Upper lobe of left lung (tissue), 6 donors: ENCODE results near the gene LRRC45. TPM values are rescaled to one million over a fixed set of nuclear protein-coding genes. Genes with fewer than 3 reads are reported as not detected.

ENCODE experiments used
- ATAC-seq, 2 donors: fragments of 200-7000 bp; cut with Tn5 transposase; one replicate each; pipeline ENCODE4 v1.9.1; 2022; ENCODE audit warnings: mild to moderate bottlenecking in 2 of 2, moderate library complexity in 2 of 2; ENCODE audit not compliant: low FRiP score in 2 of 2
- DNase-seq, 2 donors: peaks; one replicate each; pipeline ENCODE4 v3.0.0-alpha.2; 2019 to 2020
- H3K27ac ChIP-seq, 4 donors: fragments of 200-600 bp; sonication (generic); one replicate each; pipeline ENCODE4 v1.5.1; 2016 to 2019
- H3K27me3 ChIP-seq, 4 donors: fragments of 200-600 bp; sonication (generic); one replicate each; pipeline ENCODE4 v1.5.1; 2017 to 2019
- H3K36me3 ChIP-seq, 4 donors: fragments of 200-600 bp; sonication (generic); one replicate each; pipeline ENCODE4 v1.5.1; 2016 to 2019
- H3K4me1 ChIP-seq, 4 donors: fragments of 200-600 bp; sonication (generic); one replicate each; pipeline ENCODE4 v1.5.1; 2018 to 2019
- H3K4me3 ChIP-seq, 4 donors: fragments of 200-600 bp; sonication (generic); one replicate each; pipeline ENCODE4 v1.5.1; 2017 to 2019; ENCODE audit warnings: mild to moderate bottlenecking in 2 of 4, moderate library complexity in 1 of 4
- H3K9me3 ChIP-seq, 4 donors: fragments of 200-600 bp; sonication (generic); one replicate each; pipeline ENCODE4 v1.5.1; 2018 to 2019
- EP300 ChIP-seq, 4 donors: sonication (generic); formaldehyde crosslinking; IDR thresholded peaks; one replicate each; pipeline ENCODE4 v1.5.1; 2017; ENCODE audit warnings: antibody characterized with exemption in 4 of 4, control low read depth in 2 of 4
- POLR2A ChIP-seq, 4 donors: fragments of 450-650 bp; IDR thresholded peaks; one replicate each; pipeline ENCODE4 v1.5.1; 2016 to 2017; ENCODE audit warnings: antibody characterized with exemption in 4 of 4, mild to moderate bottlenecking in 2 of 4
- POLR2AphosphoS5 ChIP-seq, 2 donors: sonication (generic); formaldehyde crosslinking; IDR thresholded peaks; one replicate each; pipeline ENCODE4 v1.5.1; 2017; ENCODE audit warnings: antibody characterized with exemption in 2 of 2
- WGBS, 2 donors: methylation state at CpG; one replicate each; pipeline ENCODE4 v1.1.5; 2017 to 2018; 5-methylcytosine and 5-hydroxymethylcytosine counted together
- total RNA-seq, 6 donors: library from RNA; depleted of rRNA in 4 of 6; stranded (reverse); fragments of >200 nt in 4 of 6; gene quantifications; one replicate each; pipeline versions ENCODE4 v1.1.0 to v1.2.1, GENCODE V29; 2016 to 2021
- TF ChIP-seq, protein P1 (sequence below), 6 experiments: fragments of 450-650 bp in 4 of 6; fragments of 200-600 bp in 2 of 6; sonication (generic) in 2 of 6; IDR thresholded peaks; one replicate each; pipeline ENCODE4 v1.5.1; 2016 to 2019; ENCODE audit warnings: antibody characterized with exemption in 6 of 6
- donor health status: DM: no; HTN: no; CAD: no; lungs with moderate emphysema.
- donor health status: DM: no; HTN: yes; CAD: no; lungs with severe emphysema.

Gene LRRC45
- total RNA-seq, 6 donors from 2014 or later: 14.0 to 57.6 (median 20.4) TPM

DNA sequence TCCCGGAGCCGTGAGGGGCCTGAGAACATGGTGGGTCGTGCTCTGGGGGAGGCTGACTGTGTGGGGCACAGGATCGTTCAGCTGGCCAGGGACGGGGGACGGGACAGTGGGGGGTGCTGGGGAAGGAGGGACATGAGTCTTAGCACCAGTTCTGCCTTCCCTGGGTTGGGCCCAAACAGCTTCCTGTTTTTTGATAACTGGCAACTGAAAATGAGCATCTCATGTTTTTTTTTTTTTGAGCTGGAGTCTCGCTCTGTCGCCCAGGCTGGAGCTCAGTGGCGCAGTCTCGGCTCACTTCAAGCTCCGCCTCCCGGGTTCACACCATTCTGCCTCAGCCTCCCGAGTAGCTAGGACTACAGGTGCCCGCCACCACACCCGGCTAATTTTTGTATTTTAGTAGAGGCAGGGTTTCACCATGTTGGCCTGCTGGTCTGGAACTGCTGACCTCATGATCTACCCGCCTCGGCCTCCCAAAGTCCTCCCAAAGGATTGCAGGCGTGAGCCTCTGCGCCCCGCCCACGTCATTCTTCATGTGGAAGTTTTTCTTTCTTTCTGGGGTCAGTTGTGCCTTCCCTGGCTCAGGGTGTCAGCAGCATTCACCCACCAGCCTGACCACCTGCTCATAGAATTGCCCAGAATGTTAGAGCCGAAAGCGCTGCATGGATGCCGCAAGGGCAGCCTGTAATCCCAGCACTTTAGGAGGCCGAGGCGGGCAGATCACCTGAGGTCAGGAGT, 39.3 kb upstream of the LRRC45 start:
- Histone ChIP-seq H3K4me3 (no peak overlapping the region), H3K27ac (no peak overlapping the region), H3K9me3 (no peaks in the 10 kb centered on the region), H3K27me3 (no peaks in the 10 kb centered on the region), H3K36me3 (peaks cover 7 to 50% (median 29%) of the 10 kb centered on the region in 4 donors), H3K4me1 (peaks cover 1 to 22% (median 12%) of the 10 kb centered on the region in 4 donors)
- TF ChIP-seq EP300 (IDR thresholded peaks at IDR 0.05) (no peak), POLR2AphosphoS5 (IDR thresholded peaks at IDR 0.05) (no peak), POLR2A (IDR thresholded peaks at IDR 0.05) (no peak)
- TF ChIP-seq, protein P1, sequence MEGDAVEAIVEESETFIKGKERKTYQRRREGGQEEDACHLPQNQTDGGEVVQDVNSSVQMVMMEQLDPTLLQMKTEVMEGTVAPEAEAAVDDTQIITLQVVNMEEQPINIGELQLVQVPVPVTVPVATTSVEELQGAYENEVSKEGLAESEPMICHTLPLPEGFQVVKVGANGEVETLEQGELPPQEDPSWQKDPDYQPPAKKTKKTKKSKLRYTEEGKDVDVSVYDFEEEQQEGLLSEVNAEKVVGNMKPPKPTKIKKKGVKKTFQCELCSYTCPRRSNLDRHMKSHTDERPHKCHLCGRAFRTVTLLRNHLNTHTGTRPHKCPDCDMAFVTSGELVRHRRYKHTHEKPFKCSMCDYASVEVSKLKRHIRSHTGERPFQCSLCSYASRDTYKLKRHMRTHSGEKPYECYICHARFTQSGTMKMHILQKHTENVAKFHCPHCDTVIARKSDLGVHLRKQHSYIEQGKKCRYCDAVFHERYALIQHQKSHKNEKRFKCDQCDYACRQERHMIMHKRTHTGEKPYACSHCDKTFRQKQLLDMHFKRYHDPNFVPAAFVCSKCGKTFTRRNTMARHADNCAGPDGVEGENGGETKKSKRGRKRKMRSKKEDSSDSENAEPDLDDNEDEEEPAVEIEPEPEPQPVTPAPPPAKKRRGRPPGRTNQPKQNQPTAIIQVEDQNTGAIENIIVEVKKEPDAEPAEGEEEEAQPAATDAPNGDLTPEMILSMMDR (IDR thresholded peaks at IDR 0.05): no peak
- whole genome bisulfite sequencing, 2 donors: 93 to 95% methylated on average over 24 to 26 of the region's 26 CpGs
- no peak for DNase-seq
- ATAC-seq: no peak

DNA sequence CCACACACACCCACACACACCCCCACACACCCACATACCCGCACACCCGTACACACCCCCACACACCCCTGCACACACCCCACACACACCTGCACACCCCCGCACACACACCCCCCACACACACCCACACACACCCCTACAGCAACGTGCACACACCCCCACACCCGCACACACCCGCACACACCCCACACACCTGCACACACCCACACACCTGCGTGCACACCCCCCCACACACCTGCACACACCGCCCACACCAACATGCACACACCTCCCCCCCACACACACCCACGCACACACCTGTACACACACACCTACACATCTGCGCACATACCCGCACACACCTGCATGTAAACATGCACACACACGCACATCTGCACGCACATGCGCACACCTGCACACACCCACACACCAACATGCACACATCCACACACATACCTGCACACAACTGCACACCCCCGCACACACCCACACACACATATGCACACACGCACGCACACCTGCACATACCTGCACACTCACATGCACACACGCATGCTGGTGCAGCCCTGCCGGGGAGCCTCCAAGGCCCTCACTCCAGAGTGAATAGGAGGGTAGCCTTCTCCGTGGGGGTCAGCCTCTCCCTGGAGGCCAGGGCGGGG, 38.2 kb upstream of the LRRC45 start:
- no peaks in the 10 kb centered on the region for H3K9me3 ChIP-seq
- H3K4me1 ChIP-seq: peaks cover 0 to 16% (median 9%) of the 10 kb centered on the region in 4 donors
- peaks cover 7 to 50% (median 29%) of the 10 kb centered on the region in 4 donors for H3K36me3 ChIP-seq
- ATAC-seq (no peak), DNase-seq (peak in 1 of 2 donors; percentile 38)
- no peak overlapping the region for H3K4me3 ChIP-seq
- no peaks in the 10 kb centered on the region for H3K27me3 ChIP-seq
- no peak overlapping the region for H3K27ac ChIP-seq
- TF ChIP-seq POLR2A (IDR thresholded peaks at IDR 0.05) (no peak), POLR2AphosphoS5 (IDR thresholded peaks at IDR 0.05) (no peak), EP300 (IDR thresholded peaks at IDR 0.05) (no peak)
- TF ChIP-seq, protein P1 (IDR thresholded peaks at IDR 0.05): no peak
- WGBS, 2 donors: 91 to 94% methylated on average over 19 to 20 of the region's 21 CpGs

DNA sequence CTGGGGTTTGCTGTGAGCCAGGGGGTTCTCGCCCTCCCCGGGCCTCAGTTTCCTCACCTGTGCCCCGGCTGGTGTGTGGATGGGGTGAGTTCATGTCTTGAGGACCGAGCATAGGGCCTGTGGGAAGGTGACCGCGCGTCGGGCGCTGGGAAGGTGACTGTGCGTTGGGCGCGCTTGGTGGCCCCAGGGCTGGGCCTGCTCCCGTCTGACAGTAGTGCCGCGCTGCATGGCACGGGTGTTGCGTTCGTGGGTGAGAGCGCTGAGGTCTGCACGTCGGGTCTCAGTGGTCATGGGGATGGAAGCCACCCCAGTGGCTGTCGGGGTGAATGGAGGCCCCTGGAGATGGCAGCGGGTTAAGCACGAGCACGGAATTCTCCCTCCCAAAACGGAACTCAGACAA, 36.5 kb upstream of the LRRC45 start:
- 95% methylated on average over 26 of the region's 26 CpGs for WGBS, 2 donors
- Histone ChIP-seq H3K27me3 (no peaks in the 10 kb centered on the region), H3K4me3 (no peak overlapping the region), H3K36me3 (peaks cover 7 to 45% (median 29%) of the 10 kb centered on the region in 4 donors), H3K4me1 (peaks cover 8 to 12% (median 10%) of the 10 kb centered on the region in 4 donors), H3K9me3 (no peaks in the 10 kb centered on the region), H3K27ac (no peak overlapping the region)
- DNase-seq (peak in 1 of 2 donors; percentile 78), ATAC-seq (no peak)
- TF ChIP-seq POLR2A (IDR thresholded peaks at IDR 0.05) (no peak), EP300 (IDR thresholded peaks at IDR 0.05) (no peak), POLR2AphosphoS5 (IDR thresholded peaks at IDR 0.05) (no peak)
- TF ChIP-seq, protein P1 (IDR thresholded peaks at IDR 0.05): no peak

DNA sequence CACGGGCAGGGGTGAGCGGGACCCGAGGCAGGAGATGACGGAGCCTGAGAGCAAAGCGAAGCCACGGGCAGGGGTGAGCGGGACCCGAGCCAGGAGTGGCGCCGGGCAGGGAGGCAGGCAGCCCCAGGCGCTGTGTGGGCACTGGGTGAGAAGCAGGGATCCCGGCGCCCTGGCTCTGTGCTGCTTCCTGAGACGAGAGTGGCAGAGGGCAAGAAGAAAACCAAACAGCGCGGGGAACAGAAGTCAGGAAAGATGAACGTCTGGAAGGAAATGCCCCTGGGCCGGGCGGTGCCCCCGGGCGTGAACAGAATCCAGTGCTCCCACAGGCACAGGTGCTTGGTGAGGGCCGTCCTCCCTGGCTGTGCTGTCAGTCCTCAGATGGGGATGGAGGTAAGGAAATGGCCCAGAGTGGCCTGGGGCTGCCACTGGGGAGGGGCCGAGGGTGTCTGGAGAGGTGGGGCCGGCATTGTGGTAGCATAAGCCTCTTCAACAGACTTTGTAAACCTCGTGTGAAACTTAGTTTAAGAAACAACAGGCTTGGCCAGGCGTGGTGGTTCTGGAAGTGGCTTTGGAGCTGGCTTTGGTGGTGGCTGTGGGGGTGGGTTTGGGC, 35.8 kb upstream of the LRRC45 start:
- Histone ChIP-seq H3K9me3 (no peaks in the 10 kb centered on the region), H3K36me3 (peaks cover 7 to 45% (median 27%) of the 10 kb centered on the region in 4 donors), H3K27ac (no peak overlapping the region), H3K4me1 (peaks cover 13 to 17% (median 16%) of the 10 kb centered on the region in 4 donors), H3K27me3 (no peaks in the 10 kb centered on the region), H3K4me3 (no peak overlapping the region)
- no peak for ATAC-seq
- WGBS, 2 donors: 80 to 87% methylated on average over 25 to 26 of the region's 26 CpGs
- TF ChIP-seq POLR2A (IDR thresholded peaks at IDR 0.05) (no peak), POLR2AphosphoS5 (IDR thresholded peaks at IDR 0.05) (no peak), EP300 (IDR thresholded peaks at IDR 0.05) (no peak)
- TF ChIP-seq, protein P1 (IDR thresholded peaks at IDR 0.05): no peak
- peak in 1 of 2 donors; percentile 81 for DNase-seq
